NCI-H345 (cell line): ENCODE data around the gene GJD2.

Source experiments
- DNase-seq: peaks from one replicate; lab custom pipeline; 2025; lab: John Stamatoyannopoulos, UW

The GJD2 gene

GRCh38 chr15:34724481-34724880 is 30.3 kb downstream of the GJD2 start:
- DNase-seq: no peak

GRCh38 chr15:34722439-34722836 is 32.4 kb downstream of the GJD2 start:
- no peak for DNase-seq

- peak; percentile 41 for DNase-seq
Observed at GRCh38 chr15:34721802-34722438, 32.9 kb downstream of the GJD2 start.

GRCh38 chr15:34721157-34721801 is 33.5 kb downstream of the GJD2 start:
- no peak for DNase-seq

- DNase-seq: no peak
Observed at GRCh38 chr15:34719695-34720094, 35.1 kb downstream of the GJD2 start.

GRCh38 chr15:34718681-34719665 is 35.8 kb downstream of the GJD2 start:
- DNase-seq: no peak

- DNase-seq: no peak
Observed at GRCh38 chr15:34717729-34718128, 37.1 kb downstream of the GJD2 start.

- no peak for DNase-seq
Observed at GRCh38 chr15:34716111-34716510, 38.7 kb downstream of the GJD2 start.

GRCh38 chr15:34714476-34715121 is 40.2 kb downstream of the GJD2 start:
- no peak for DNase-seq

GRCh38 chr15:34713635-34714034 is 41.2 kb downstream of the GJD2 start:
- no peak for DNase-seq

GRCh38 chr15:34709866-34710265 is 44.9 kb downstream of the GJD2 start:
- DNase-seq: no peak

- peak; percentile 22 for DNase-seq
Observed at GRCh38 chr15:34708422-34708821, 46.4 kb downstream of the GJD2 start.

GRCh38 chr15:34701536-34701935 is 53.3 kb downstream of the GJD2 start:
- DNase-seq: no peak
